SKM-1 (cell line): ENCODE results near the gene ABR.

Experiments used
- DNase-seq: peaks from one replicate; lab custom pipeline; 2025; ENCODE audit not compliant: unreplicated experiment; lab: John Stamatoyannopoulos, UW

ABR gene

GRCh38 chr17:1179818-1180742 lies at the start of gene ABR:
TSS of gene ABR (minus strand) at chr17:1179981. CDS start at chr17:1179727, 254 bp downstream.
- DNase-seq: no peak

DNA sequence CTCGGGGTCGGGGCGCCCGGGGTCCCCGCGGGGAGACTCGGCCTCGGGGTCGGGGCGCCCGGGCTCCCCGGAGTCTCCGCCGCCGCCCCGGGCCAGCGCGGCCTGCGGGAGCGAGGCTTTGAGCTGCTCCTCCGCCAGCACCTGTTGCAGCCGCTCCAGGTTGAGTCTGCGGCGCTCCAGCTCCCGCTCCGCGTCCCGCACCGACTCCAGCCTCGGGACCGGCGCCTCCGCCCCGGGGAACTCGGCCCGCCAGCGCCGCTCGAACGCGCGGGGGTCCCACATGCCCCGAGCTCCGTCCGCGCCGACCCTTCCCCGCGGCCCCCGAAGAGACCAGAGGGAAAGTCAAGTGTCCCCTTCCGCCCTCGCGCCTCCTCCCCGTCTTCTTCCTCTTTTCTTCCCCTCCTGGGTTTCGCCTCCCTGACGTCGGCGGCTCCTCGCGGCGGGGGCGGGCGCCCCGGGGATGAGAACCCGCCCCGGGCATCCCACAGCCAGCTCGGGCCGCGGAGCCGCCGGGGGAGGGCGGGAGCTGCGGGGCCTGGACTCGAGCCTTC lies 49.6 kb upstream of the ABR start:
- peak; percentile 20 for DNase-seq

GRCh38 chr17:1228781-1229348 lies 49.1 kb upstream of the ABR start:
- DNase-seq: no peak

DNA sequence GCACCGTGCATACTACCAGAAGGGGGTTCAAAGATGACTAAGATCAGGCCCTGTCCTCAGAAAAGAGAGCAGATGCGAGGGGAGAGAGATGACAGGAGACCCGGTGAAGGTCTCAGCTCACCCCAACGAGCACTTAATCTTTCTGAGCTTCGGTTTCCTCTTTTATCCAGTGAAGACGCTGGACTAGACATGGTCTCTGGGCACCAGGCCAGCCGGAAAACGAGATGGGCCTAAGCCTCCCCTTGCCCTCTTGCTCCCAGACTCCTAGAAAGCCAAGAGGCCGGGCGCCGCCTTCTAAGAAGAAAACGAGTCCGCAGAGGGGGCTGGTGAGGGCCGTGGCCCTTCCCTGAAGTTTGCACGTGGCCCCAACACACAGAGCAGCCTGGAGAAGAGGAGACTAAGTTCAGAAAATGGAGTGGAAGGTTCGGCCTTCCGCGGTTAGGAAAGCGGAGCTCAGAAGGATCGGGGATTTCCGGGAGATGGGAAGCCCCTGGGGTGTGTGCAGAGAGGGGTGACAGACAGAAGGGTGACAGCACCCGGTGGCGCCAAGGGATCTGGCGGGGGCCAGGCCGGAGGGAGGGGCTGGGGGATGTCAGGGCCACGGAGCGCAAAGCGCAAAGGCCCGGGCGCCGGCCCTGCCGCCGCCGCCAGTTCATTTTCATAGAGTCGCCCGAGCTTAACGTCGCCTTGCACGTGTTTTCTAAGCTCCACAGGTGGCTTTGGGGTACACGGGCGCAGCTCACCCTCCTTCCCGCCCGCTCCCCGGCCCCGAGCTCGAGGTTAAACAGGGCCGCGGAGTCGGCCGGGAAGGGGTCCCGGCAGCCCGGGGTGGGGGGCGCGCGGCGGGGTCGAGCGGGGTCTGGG lies 48.4 kb upstream of the ABR start:
- no peak for DNase-seq

DNA sequence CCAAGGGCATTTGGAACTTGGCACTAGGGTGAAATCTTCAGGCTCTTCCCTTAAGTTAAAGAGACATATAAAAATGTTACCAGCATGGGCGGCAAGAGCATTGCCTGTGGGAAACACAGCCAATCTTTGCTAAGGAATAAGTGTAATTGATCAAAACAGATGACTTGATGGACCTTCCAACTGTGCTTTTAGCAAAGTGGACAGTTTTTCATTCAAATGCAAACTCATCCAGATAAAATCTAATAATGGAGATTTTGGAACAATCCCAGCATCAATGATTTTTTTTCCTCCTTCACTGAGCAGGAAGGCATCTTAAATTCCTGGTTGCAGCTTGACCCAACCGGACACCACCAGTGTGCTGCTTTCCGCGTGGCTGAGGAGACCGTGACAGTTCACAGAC lies 47.6 kb upstream of the ABR start:
- DNase-seq: no peak

DNA sequence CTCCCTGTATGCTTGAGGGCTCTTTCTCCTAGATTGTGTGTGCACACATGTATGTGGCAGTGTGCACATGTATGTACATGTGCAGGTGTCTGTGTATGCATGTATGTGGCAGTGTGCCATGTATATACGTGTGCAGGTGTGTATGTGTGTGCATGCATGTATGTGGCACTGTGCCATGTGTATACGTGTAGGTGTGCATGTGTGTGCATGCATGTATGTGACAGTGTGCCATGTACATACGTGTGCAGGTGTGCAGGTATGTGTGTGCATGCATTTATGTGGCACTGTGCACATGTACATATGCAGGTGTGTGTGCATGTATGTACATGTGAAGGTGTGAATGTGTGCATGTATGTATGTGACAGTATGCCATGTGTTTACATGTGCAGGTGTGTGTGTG lies 46.5 kb upstream of the ABR start:
- no peak for DNase-seq

DNA sequence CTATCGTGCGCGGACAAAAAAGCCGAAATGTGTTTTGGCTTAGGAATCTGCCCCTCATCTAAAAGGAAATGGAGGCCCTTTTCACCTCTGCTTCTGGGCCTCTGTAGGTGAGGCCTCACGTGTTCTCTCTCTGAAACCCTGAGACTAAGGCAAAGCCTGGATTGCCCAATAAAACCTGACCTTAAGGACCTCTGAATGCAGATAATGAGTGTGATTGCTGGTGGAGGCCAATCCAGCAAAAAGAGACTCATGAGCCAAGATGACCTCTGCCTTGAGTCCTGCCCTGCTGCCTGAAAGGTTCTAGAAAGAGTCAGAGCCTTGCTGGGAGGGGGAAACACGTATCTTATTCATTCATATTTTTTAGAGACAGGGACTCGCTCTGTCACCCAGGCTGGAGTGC lies 44.5 kb upstream of the ABR start:
- no peak for DNase-seq

DNA sequence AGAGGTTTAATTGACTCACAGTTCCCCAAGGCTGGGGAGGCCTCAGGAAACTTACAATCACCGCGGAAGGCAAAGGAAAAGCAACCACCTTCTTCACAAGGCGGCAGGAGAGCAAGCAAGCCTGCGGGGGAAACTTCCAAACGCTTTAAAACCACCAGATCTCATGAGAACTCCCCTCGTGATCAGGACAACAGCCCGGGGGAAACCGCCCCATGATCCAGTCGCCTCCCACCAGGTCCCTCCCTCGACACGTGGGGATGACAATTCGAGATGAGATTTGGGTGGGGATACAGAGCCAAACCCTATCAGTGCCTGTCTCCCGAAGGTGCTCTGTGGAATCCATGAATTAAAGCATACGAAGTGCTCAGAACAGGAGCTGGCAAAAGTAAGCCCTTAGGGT lies 43.9 kb upstream of the ABR start:
- DNase-seq: no peak

DNA sequence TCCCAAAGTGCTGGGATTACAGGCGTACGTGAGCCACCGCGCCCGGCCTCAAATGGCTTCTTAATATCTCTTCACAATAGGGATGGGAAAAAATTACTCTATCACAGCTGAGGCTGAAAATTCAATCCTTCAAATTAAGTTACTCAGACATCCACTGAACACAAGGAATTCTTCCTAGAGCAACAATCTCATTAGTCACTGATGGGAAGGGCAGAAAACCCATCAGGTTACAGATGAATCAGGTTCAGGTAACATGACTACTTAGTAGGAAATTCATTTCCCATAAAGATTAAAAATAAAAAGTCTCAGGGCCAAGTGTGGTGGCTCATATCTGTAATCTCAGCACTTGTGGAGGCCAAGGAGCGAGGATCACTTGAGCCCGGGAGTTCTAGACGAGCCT lies 42.5 kb upstream of the ABR start:
- no peak for DNase-seq

DNA sequence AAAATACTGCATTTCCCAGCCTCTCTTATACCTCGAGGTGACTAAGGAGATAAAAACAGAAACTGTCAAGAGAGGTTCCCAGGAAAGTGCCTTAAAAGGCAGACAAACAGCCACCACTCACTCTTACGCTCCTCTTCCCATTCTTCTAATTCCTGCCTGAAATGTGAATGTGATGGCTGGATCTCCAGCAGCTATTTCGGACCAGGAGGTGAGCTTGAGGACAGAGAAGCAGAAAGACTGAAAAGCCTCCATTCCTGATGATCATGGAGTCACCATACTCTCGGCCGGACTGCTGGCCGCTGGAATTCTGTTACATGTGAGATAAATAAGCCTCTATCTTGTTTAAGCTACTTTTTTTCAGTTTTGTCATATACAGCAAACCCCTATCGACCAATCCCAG lies 41.4 kb upstream of the ABR start:
- DNase-seq: no peak

DNA sequence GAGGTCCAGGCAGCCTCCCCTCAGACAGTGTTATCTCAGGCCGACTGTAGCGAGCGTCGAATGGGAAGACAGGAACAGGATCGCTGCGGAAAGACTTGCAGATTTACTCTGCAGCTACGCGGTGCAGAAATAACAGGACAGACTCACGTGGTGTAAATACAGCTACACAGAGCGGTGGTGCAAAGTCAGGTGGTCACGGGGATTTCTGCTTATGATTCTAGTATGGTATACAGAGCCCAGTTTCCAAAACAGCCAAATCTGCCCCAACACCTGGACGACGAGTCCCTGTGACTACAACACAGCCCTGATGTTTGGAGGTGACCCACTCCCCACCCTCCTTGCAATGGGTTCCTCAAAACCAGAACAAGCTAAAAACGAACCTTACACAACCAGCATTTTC lies 40.6 kb upstream of the ABR start:
- DNase-seq: no peak

GRCh38 chr17:1217089-1217385 lies 37.3 kb upstream of the ABR start:
- DNase-seq: no peak

GRCh38 chr17:1216217-1217088 lies 36.7 kb upstream of the ABR start:
- no peak for DNase-seq

DNA sequence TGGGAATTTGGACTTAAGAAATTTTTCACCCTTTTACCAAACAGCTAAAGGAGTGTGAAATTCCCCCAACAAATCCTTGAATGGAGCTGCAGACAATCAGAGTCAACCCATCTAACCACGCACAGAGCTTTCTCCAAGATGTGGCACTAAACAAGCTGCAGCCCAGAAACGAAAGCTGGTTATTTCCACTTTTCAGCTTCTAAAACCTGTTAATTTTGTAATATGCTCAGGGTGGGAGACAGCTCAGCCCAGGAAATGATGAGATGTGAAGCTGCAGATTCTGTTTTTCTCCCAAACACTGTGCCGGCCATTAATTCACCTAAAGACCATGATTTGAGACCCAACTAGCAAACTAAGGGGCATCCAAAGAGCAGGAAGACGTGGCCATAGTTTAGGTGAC lies 33.2 kb upstream of the ABR start:
- no peak for DNase-seq

DNA sequence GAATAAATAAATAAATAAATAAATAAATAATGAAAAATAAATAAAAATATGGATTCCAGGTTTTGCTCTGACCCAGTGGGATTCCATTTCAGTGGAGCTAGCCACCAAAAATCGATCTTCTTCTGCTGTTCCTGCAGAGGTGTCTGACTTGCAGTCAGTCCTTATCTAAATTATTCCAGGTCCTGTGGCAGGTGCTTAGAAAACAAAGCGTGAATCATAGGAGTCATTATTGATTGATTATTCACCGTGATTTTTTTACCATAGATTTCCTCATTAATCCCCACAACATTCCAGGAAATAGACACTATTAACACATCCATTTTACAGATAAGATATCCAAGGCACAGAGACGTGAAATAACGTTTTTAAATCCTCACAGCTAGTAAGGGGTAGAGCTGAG lies 31.5 kb upstream of the ABR start:
- DNase-seq: no peak

- DNase-seq: no peak
These were observed 29.2 kb upstream of the ABR start for GRCh38 chr17:1208966-1209365.

DNA sequence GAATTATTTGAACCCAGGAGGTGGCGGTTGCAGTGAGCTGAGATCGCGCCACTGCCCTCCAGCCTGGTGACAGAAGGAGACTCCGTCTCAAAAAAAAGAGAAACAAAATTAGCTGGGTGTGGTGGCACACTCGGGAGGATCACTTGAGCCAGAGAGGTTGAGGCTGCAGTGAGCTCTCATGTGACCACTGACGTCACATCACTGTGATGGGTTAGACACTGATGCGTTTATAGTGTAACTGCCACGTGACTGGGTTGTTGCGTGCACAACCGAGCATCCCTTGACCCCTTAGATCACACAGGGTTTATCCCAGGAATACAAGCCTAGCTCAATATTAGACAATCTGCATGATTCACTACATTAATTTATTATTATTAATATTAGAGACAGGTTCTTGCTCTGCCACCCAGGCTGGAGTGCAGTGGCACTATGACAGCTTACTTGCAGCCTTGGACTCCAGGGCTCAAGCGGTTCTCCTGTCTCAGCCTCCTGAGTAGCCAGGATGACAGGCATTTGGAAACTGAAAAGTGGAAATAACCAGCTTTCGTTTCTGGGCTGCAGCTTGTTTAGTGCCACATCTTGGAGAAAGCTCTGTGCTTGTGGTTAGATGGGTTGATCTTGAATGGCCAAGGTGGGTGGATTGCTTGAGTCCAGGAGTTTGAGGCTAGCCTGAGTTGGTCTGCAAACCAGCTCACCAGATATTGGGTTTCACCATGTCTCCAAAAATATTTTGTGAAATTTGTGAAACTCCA lies 26.4 kb upstream of the ABR start:
- DNase-seq: no peak

- DNase-seq: no peak
These were observed 24.1 kb upstream of the ABR start for GRCh38 chr17:1203967-1204291.

- no peak for DNase-seq
These were observed 23.6 kb upstream of the ABR start for GRCh38 chr17:1203111-1203966.
